ENCODE results near the gene FBXW10.
"Not testable (repeated sequence)": the region's sequence is repeated elsewhere in the genome, so short reads cannot be mapped to it uniquely, and the experiment has no call there.

The FBXW10 gene, protein sequence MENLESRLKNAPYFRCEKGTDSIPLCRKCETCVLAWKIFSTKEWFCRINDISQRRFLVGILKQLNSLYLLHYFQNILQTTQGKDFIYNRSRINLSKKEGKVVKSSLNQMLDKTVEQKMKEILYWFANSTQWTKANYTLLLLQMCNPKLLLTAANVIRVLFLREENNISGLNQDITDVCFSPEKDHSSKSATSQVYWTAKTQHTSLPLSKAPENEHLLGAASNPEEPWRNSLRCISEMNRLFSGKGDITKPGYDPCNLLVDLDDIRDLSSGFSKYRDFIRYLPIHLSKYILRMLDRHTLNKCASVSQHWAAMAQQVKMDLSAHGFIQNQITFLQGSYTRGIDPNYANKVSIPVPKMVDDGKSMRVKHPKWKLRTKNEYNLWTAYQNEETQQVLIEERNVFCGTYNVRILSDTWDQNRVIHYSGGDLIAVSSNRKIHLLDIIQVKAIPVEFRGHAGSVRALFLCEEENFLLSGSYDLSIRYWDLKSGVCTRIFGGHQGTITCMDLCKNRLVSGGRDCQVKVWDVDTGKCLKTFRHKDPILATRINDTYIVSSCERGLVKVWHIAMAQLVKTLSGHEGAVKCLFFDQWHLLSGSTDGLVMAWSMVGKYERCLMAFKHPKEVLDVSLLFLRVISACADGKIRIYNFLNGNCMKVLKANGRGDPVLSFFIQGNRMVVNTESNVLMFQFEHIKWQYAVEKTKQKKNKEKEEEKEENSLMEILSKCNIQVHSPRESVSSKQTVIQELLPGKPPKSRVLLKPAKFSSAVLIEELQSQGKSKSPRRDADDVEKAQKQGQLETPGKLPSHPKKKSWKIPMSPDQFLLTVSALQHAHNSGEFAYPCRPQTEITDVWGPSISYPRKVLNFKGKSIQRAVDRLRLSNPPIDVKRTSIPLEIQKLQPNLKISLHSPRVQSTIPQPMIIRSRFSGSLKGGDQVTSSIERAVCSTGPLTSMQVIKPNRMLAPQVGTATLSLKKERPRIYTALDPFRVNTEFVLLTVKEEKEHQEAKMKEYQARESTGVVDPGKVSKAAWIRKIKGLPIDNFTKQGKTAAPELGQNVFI

GRCh38 chr17:18743699-18744421 lies at the start of gene FBXW10:
Gene FBXW10, plus strand, starts transcription at chr17:18744054. Its CDS starts 191 bp downstream, at chr17:18744245.
- peak; percentile 5 for DNase-seq

- not testable (repeated sequence) for DNase-seq
These were observed 48.7 kb upstream of the FBXW10 start for GRCh38 chr17:18695143-18695542.

DNA sequence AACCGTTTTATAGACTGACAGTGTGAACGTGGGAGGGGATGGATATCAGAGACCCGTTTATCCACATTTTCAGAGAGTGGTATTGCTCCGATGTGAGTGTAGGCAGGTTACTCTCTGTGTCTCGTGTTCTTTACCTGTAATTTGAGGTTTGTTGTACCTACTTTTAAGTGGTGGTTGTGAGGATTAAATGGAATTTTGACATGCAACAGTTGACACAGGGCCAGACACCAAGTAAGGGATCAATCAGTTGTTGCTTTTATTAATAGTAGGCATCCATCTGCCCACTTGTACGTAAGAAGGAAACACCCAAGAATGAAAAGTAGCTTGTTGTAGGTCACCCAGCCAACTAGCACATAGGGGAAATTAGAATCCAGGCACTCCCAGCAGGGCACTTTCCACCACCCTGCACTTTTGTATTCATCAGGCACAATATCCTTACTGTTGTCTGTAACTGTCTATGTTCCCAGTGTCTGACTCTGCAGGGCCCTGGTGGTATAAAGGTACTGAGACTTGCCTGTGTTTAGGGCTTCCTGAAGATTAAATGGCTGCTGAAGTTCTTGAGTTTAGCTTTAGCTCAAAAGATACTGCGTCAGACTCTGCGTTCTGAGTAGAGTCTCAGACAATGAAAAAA lies 45.3 kb upstream of the FBXW10 start:
- not testable (repeated sequence) for DNase-seq

GRCh38 chr17:18705955-18706354 lies 37.9 kb upstream of the FBXW10 start:
- not testable (repeated sequence) for DNase-seq

DNA sequence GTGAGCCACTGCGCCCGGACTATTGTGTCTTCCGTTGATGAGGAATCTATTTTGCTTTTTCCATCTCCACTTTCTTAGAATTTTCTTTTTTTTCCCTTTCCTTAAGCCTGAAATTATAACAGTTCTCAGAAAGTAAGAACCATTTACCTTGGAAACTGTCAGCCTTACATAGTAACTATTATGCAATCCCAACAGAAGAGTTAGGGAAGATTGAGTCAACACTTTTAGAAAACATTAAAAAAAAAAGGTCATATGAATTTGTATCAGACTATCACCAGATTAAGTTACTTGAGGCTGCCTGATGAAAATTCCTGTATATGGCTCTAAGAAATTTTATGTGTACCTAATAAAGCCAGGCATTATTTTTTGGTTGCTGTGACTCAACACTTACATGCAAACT lies 35.6 kb upstream of the FBXW10 start:
- DNase-seq: not testable (repeated sequence)

DNA sequence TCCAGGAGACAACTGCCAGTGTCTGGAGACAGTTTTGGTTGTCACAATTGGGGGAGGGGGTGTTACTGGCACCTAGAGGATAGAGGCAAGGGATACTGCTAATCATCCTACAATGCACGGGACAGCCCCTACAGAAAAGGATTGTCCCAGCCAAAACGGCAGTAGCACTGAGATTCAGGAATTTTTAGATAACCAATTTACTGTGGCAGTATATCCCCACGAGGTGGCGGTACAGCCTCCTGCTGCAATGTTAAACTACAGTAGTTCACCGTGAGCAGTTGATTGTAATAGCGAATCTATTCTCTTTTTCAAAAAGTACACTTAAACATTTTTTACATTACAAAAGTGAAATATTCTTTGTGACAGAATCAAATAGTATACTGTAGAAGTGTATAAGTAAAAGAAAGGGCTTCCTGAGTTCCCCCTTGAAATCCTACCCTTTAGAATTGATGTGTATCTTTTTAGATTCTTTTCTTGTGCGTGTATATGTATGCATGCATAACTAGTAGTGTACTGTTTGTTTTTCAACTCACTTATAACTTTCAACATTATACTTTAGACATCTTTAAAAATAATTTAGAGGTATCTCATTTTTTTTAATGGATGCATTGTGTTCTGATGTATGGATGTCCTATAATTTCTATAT lies 31.4 kb upstream of the FBXW10 start:
- DNase-seq: peak; percentile 41

GRCh38 chr17:18718643-18719427 lies 25.0 kb upstream of the FBXW10 start:
- peak; percentile 77 for DNase-seq

GRCh38 chr17:18719428-18720110 lies 24.3 kb upstream of the FBXW10 start:
- not testable (repeated sequence) for DNase-seq

DNA sequence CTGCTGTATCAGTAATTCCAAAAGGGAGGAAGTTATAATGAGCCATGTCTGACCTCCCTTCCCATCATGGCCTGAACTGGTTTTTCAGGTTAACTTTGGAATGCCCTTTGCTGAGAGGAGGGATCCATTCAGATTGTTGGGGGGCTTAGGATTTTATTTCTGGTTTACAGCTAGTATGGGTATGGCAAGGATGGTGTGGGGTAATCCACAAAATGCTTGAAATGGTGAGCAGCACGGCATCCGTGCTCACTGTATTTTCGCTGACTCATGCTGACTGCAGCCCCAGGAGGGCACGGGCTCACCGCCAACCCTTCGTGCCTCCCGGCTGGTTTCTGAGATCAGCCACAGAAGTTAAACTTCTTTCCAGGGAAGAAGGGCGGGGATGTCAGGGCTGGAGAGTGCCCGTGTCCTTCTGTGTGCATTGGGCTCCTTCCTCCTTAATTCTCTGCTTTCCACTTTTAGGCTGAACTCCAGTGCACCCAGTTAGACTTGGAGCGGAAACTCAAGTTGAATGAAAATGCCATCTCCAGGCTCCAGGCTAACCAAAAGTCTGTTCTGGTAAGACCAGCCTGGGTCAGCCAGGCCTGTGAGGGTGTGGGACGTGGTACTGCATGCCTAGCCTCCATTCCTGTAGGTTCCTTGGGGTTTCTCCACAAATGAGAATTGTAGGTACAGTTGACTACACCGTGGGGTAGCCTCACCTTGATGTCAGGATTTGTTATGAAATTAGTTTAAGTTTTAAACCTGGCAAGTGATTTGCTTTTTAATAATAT lies 21.9 kb upstream of the FBXW10 start:
- DNase-seq: not testable (repeated sequence)

DNA sequence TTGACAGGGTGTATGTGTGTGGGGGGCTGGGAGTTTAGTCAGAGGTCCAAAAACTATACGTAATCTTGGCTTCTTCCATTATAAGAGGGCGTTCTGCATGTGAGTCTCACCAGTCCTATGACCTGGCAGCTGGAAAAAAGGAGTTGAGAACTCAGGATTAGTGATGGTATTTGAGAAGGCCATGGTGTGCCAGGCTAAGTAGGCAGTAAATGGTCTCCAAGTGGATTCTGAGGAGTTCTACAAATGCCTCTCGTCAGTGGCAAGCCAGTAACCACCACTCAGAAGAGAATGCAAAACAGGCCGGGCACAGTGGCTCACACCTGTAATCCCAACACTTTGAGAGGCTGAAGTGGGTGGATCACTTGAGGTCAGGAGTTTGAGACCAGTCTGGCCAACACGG lies 21.2 kb upstream of the FBXW10 start:
- not testable (repeated sequence) for DNase-seq

DNA sequence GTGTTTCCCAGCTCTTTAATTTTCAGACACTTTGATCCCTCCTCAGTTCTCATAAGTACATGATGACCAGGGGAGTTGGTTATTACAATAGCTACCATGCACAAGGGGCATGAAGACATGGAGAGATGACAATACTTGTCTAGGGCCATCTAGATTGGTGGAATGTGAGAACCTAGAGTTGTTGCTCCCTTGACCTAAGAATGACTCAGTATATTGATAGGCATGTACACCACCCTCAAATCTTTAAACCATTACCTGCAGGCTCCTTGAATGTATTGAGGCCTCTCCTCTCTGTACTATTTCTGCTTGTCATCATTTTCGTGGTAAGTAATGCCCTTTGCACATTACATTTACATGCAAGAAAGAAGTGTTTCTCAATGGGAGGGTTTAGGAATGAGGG lies 20.3 kb upstream of the FBXW10 start:
- DNase-seq: not testable (repeated sequence)

GRCh38 chr17:18732438-18732837 lies 11.4 kb upstream of the FBXW10 start:
- not testable (repeated sequence) for DNase-seq

- DNase-seq: not testable (repeated sequence)
These were observed 10.5 kb upstream of the FBXW10 start for GRCh38 chr17:18733350-18733749.

DNA sequence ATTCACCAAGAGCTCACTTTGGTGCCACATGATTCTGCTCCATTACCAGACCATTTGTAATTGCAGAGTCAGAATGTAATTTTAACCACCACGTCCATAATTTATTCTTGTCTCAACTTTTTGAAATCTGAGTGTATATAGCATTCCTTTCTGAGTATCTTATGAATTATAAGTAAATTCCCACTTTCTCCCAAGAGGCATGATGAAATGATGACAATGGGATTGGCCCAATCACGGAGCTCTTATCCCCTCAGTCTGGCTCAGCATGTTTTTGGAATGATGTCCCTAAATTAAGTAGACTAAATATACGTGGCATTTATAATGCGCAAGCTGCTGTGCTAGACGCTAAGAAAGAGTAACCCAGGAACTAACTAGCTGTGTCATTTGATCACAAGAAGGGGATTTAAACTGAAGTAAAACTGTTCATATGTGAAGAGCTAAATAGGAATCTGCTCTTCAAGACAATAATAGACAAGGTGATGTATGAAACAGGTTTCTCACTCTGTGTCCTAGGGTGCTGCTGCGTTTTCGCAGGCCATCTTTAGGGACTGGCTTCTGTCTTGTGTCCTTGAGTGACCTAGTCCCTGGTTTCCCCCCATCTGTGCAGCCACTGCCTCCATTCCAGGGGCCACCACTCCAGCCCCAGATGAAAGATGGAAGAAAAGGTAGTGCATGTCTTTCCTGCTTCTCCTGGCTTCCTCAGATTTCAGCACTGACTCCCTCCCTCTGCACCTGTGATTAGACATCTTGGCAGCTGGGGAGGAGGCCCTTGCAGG lies 4.0 kb upstream of the FBXW10 start:
- DNase-seq: not testable (repeated sequence)

GRCh38 chr17:18741228-18741627 lies 2.6 kb upstream of the FBXW10 start:
- not testable (repeated sequence) for DNase-seq

DNA sequence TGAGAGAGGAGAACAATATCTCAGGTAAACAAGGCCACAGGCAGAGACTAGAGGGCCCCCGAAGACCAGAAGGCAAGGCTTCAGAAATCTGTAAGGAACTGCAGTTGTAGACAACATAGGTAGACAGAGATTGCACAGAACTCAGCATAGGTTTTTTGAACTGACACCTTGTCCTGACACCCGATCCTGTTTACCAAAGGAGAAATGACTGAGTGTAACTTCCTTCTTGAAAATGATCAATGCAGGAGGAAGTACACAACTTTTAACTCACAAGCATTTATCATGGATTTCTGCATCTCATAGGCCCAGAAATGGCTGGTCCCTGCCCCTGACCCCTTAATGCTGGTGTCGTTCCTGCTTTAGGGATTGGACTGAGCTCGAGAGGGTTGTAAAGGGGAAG lies 872 bp downstream of the FBXW10 start:
- not testable (repeated sequence) for DNase-seq

DNA sequence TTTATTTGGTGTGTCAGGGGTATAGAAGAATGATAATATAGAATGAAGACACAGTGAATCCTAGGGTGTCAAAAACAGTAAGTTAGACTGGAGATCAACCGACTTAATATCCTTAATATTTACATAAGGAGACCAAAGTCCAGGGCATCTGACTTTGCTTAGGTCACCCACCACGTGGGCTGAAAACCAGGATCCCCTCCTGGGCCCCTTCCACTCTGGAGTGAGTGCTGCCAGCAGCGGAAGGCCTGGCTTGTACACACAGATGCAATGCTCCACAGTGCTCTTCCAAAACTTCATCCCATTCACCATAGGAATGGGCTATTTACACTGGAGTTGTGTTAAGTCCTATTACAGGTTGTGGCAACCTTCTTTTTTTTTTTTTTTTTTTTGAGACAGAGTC lies 2.7 kb downstream of the FBXW10 start:
- DNase-seq: not testable (repeated sequence)

GRCh38 chr17:18747501-18747900 lies 3.6 kb downstream of the FBXW10 start:
- DNase-seq: not testable (repeated sequence)
